Hepatocyte (in vitro differentiated cells): ENCODE results near the gene PRDM16.

Experiments used
- EZH2 ChIP-seq: fragments of 200-600 bp; sonication (generic); IDR thresholded peaks from 2 replicates; pipeline ENCODE4 v1.6.1; 2016; ENCODE audit warnings: antibody characterized with exemption, mild to moderate bottlenecking, borderline replicate concordance
- TF ChIP-seq, protein P1 (sequence below): fragments of 200-600 bp; sonication (generic); IDR thresholded peaks from 2 replicates; pipeline ENCODE4 v1.5.1; 2016; ENCODE audit warnings: antibody characterized with exemption, mild to moderate bottlenecking; ENCODE audit not compliant: poor library complexity

DNA sequence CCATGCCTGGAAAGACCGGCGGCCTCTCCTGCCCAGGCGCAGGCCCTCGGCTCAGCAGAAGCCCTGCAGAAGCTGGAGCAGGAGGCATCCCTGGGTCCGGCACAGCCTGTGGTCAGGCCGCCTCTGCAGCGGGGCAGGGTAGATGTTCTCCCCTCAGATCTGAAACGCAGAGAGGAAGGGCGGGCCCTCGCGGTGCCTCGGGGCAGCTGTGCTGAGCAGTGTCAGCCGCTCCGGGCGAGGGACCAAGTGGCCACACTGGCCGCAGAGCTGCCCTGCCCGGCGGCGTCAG, 210.1 kb downstream of the PRDM16 start:
- TF ChIP-seq EZH2: no peak
- TF ChIP-seq, protein P1, sequence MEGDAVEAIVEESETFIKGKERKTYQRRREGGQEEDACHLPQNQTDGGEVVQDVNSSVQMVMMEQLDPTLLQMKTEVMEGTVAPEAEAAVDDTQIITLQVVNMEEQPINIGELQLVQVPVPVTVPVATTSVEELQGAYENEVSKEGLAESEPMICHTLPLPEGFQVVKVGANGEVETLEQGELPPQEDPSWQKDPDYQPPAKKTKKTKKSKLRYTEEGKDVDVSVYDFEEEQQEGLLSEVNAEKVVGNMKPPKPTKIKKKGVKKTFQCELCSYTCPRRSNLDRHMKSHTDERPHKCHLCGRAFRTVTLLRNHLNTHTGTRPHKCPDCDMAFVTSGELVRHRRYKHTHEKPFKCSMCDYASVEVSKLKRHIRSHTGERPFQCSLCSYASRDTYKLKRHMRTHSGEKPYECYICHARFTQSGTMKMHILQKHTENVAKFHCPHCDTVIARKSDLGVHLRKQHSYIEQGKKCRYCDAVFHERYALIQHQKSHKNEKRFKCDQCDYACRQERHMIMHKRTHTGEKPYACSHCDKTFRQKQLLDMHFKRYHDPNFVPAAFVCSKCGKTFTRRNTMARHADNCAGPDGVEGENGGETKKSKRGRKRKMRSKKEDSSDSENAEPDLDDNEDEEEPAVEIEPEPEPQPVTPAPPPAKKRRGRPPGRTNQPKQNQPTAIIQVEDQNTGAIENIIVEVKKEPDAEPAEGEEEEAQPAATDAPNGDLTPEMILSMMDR: no peak
